HepG2 (cell line): ENCODE results near the gene ANKZF1. TPM values are rescaled to one million over a fixed set of nuclear protein-coding genes. Genes with fewer than 3 reads are reported as not detected.

Source experiments
- BHLHE40 ChIP-seq: IDR thresholded peaks from 2 replicates; pipeline ENCODE4 v1.6.1; 2011; ENCODE audit warnings: low read length, improper control_type of control experiment
- FOXC1 ChIP-seq: sonication (generic); formaldehyde crosslinking; IDR thresholded peaks from 2 replicates; pipeline ENCODE4 v1.8.0; 2022; ENCODE audit warnings: mild to moderate bottlenecking, missing genetic modification reagents, borderline replicate concordance
- HNRNPL ChIP-seq: fragments of 200-400 bp; formaldehyde crosslinking; IDR thresholded peaks from 2 replicates; pipeline ENCODE4 v1.6.1; 2017; ENCODE audit warnings: mild to moderate bottlenecking, low read depth, low read length
- HOXA9 ChIP-seq: sonication (generic); formaldehyde crosslinking; IDR thresholded peaks from 2 replicates; pipeline ENCODE4 v1.8.1; 2022; ENCODE audit warnings: missing genetic modification reagents, mild to moderate bottlenecking, moderate library complexity, borderline replicate concordance
- ISL2 ChIP-seq: sonication (generic); formaldehyde crosslinking; IDR thresholded peaks from 2 replicates; pipeline ENCODE4 v1.5.0; 2020; ENCODE audit warnings: missing genetic modification reagents
- MAFK ChIP-seq, 2 experiments: IDR thresholded peaks in 1 of 2; conservative IDR thresholded peaks in 1 of 2; 2 replicates each; pipeline ENCODE4 v1.6.1; 2011; ENCODE audit warnings: improper control_type of control experiment in 2 of 2, low read length in 2 of 2
- MED13 ChIP-seq: sonication (generic); formaldehyde crosslinking; IDR thresholded peaks from 2 replicates; pipeline ENCODE4 v1.5.0; 2020; ENCODE audit warnings: missing genetic modification reagents
- NONO ChIP-seq, 2 experiments: fragments of 450-650 bp in 1 of 2; sonication (generic) in 1 of 2; formaldehyde crosslinking in 1 of 2; IDR thresholded peaks in 1 of 2; conservative IDR thresholded peaks in 1 of 2; 2 replicates each; pipeline versions ENCODE4 v1.6.1 to v1.8.0; 2017 to 2022; ENCODE audit warnings: mild to moderate bottlenecking in 1 of 2, missing genetic modification reagents in 1 of 2, moderate library complexity in 1 of 2
- REPIN1 ChIP-seq: sonication (generic); formaldehyde crosslinking; IDR thresholded peaks from 2 replicates; pipeline ENCODE4 v1.8.0; 2022; ENCODE audit warnings: missing genetic modification reagents, low read depth, mild to moderate bottlenecking, borderline replicate concordance
- SIX4 ChIP-seq: sonication (generic); formaldehyde crosslinking; IDR thresholded peaks from 2 replicates; pipeline ENCODE4 v1.4.0; 2020; ENCODE audit warnings: missing genetic modification reagents
- ZBTB33 ChIP-seq: sonication (generic); formaldehyde crosslinking; IDR thresholded peaks from 2 replicates; pipeline ENCODE4 v1.4.0; 2020; ENCODE audit warnings: missing genetic modification reagents
- ZNF180 ChIP-seq: sonication (generic); formaldehyde crosslinking; IDR thresholded peaks from 2 replicates; pipeline ENCODE4 v1.4.0; 2020; ENCODE audit warnings: low read depth, missing genetic modification reagents, borderline replicate concordance
- ZNF260 ChIP-seq: sonication (generic); formaldehyde crosslinking; IDR thresholded peaks from 2 replicates; pipeline ENCODE4 v1.4.0; 2020; ENCODE audit warnings: missing genetic modification reagents, low read depth, mild to moderate bottlenecking, borderline replicate concordance
- ZNF703 ChIP-seq: sonication (generic); formaldehyde crosslinking; IDR thresholded peaks from 2 replicates; pipeline ENCODE4 v1.5.1; 2020; ENCODE audit warnings: missing genetic modification reagents, mild to moderate bottlenecking, moderate library complexity, borderline replicate concordance
- ZNF704 ChIP-seq: sonication (generic); formaldehyde crosslinking; IDR thresholded peaks from 2 replicates; pipeline ENCODE4 v1.8.1; 2023; ENCODE audit warnings: mild to moderate bottlenecking, inconsistent platforms, moderate library complexity, missing genetic modification reagents, borderline replicate concordance
- ZNF709 ChIP-seq: sonication (generic); formaldehyde crosslinking; IDR thresholded peaks from 2 replicates; pipeline ENCODE4 v1.5.0; 2020; ENCODE audit warnings: mild to moderate bottlenecking, missing genetic modification reagents
- polyA plus RNA-seq, 8 experiments: library from polyadenylated mRNA; depleted of rRNA in 3 of 8; stranded (reverse) in 7 of 8; unstranded in 1 of 8; fragments of >200 nt; fragmentation: Illumina TruSeq in 4 of 8; extraction: Trizol in 4 of 8; gene quantifications; 2 replicates each; pipeline versions ENCODE4 v1.2.1 to v1.2.3, GENCODE V29; 2011 to 2016; ENCODE audit warnings: low read depth in 4 of 8, missing spikeins in 1 of 8, mixed read lengths in 1 of 8; ENCODE audit not compliant: insufficient read depth in 1 of 8
- total RNA-seq, 5 experiments: library from RNA; depleted of rRNA; stranded (reverse); fragments of >200 nt; fragmentation: Illumina TruSeq; extraction: Trizol; gene quantifications; 2 replicates each; pipeline ENCODE4 v1.2.3, GENCODE V29; 2016; ENCODE audit warnings: low read depth in 1 of 5
- TF ChIP-seq, protein P1 (sequence below): sonication (generic); formaldehyde crosslinking; IDR thresholded peaks from 2 replicates; pipeline ENCODE4 v1.4.0; 2020; ENCODE audit warnings: missing genetic modification reagents
- TF ChIP-seq, protein P2 (sequence below): IDR thresholded peaks from 2 replicates; pipeline ENCODE4 v1.6.1; 2012; ENCODE audit warnings: low read length, improper control_type of control experiment

ANKZF1 gene
- total and polyA plus RNA-seq, 2 of the 13 experiments (the other 11 are each of a cell fraction or from before 2014, with no cell fraction given), result 25.3 to 128 TPM

DNA sequence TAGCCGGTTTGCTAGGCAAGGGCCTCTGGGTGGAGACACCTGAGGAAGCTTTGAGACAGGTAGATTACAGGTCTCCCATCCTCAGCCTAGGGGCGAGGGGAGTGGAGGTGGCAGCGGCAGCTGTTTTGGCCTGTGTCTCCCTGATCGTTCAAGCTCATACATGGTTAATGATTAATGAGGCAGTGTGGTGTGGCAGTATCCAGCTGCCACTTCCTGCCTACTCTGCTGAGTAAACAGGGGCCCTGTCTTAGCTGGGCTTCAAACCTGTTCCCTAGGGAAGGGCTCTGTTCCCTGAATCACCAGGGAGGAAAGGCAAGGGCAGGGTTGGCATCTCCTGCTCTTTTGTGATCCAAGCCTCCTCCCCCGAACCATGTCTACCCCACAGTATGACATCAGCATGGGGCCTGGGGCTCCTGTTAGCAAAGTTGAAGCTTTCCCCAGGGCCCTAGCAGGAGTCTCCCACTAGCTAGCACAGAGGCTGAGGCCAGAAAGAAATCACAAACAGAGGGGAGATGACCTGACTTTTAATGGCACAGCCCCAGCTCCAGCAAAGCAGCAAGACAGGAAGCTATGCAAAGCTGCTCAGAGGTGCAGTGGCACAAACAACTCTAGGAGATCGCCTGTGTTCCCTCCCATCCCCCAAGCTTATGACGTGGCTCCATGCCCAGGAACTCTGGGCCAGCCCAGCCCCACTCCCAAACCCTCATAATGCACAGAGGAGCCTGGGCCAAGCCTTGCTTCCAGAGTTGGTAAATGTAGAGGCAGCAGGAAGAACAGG lies 19.8 kb downstream of the ANKZF1 start (continued):
- TF ChIP-seq REPIN1 (CRISPR knock-in tag) (peak; percentile 89), HOXA9 (no peak), ISL2 (CRISPR knock-in tag) (peak; percentile 71), ZNF260 (CRISPR knock-in tag) (no peak), ZNF180 (CRISPR knock-in tag) (no peak), ZNF703 (CRISPR knock-in tag) (no peak), HNRNPL (peak; percentile 60; the same call in 1 of the 2 replicates), SIX4 (no peak), BHLHE40 (no peak), NONO (IDR thresholded peaks at IDR 0.05) (no peak), NONO (CRISPR knock-in tag; conservative IDR thresholded peaks at IDR 0.05) (peak; percentile 94), FOXC1 (CRISPR knock-in tag) (0 out of 2 replicates have a peak, but pooled peaks have one; percentile 65), MED13 (CRISPR knock-in tag) (no peak), ZNF709 (CRISPR knock-in tag) (peak; percentile 93; the same call in 1 of the 2 replicates), ZBTB33 (peak; percentile 4; the same call in 1 of the 2 replicates), MAFK (conservative IDR thresholded peaks at IDR 0.05 in 1 of 2, IDR thresholded peaks at IDR 0.05 in 1 of 2; ENCODE audit: low read length in 2 of 2) (0 out of 4 replicates have a peak, but pooled peaks of 1 of the 2 experiments have one; percentile 17), ZNF704 (CRISPR knock-in tag) (no peak)
- TF ChIP-seq, protein P1, sequence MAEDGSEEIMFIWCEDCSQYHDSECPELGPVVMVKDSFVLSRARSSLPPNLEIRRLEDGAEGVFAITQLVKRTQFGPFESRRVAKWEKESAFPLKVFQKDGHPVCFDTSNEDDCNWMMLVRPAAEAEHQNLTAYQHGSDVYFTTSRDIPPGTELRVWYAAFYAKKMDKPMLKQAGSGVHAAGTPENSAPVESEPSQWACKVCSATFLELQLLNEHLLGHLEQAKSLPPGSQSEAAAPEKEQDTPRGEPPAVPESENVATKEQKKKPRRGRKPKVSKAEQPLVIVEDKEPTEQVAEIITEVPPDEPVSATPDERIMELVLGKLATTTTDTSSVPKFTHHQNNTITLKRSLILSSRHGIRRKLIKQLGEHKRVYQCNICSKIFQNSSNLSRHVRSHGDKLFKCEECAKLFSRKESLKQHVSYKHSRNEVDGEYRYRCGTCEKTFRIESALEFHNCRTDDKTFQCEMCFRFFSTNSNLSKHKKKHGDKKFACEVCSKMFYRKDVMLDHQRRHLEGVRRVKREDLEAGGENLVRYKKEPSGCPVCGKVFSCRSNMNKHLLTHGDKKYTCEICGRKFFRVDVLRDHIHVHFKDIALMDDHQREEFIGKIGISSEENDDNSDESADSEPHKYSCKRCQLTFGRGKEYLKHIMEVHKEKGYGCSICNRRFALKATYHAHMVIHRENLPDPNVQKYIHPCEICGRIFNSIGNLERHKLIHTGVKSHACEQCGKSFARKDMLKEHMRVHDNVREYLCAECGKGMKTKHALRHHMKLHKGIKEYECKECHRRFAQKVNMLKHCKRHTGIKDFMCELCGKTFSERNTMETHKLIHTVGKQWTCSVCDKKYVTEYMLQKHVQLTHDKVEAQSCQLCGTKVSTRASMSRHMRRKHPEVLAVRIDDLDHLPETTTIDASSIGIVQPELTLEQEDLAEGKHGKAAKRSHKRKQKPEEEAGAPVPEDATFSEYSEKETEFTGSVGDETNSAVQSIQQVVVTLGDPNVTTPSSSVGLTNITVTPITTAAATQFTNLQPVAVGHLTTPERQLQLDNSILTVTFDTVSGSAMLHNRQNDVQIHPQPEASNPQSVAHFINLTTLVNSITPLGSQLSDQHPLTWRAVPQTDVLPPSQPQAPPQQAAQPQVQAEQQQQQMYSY (CRISPR knock-in tag), result no peak
- TF ChIP-seq, protein P2, sequence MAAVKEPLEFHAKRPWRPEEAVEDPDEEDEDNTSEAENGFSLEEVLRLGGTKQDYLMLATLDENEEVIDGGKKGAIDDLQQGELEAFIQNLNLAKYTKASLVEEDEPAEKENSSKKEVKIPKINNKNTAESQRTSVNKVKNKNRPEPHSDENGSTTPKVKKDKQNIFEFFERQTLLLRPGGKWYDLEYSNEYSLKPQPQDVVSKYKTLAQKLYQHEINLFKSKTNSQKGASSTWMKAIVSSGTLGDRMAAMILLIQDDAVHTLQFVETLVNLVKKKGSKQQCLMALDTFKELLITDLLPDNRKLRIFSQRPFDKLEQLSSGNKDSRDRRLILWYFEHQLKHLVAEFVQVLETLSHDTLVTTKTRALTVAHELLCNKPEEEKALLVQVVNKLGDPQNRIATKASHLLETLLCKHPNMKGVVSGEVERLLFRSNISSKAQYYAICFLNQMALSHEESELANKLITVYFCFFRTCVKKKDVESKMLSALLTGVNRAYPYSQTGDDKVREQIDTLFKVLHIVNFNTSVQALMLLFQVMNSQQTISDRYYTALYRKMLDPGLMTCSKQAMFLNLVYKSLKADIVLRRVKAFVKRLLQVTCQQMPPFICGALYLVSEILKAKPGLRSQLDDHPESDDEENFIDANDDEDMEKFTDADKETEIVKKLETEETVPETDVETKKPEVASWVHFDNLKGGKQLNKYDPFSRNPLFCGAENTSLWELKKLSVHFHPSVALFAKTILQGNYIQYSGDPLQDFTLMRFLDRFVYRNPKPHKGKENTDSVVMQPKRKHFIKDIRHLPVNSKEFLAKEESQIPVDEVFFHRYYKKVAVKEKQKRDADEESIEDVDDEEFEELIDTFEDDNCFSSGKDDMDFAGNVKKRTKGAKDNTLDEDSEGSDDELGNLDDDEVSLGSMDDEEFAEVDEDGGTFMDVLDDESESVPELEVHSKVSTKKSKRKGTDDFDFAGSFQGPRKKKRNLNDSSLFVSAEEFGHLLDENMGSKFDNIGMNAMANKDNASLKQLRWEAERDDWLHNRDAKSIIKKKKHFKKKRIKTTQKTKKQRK, result no peak
